Measurements from ENCODE around the gene METTL9.
"Not testable (repeated sequence)": the region's sequence is repeated elsewhere in the genome, so short reads cannot be mapped to it uniquely, and the experiment has no call there.

DNA sequence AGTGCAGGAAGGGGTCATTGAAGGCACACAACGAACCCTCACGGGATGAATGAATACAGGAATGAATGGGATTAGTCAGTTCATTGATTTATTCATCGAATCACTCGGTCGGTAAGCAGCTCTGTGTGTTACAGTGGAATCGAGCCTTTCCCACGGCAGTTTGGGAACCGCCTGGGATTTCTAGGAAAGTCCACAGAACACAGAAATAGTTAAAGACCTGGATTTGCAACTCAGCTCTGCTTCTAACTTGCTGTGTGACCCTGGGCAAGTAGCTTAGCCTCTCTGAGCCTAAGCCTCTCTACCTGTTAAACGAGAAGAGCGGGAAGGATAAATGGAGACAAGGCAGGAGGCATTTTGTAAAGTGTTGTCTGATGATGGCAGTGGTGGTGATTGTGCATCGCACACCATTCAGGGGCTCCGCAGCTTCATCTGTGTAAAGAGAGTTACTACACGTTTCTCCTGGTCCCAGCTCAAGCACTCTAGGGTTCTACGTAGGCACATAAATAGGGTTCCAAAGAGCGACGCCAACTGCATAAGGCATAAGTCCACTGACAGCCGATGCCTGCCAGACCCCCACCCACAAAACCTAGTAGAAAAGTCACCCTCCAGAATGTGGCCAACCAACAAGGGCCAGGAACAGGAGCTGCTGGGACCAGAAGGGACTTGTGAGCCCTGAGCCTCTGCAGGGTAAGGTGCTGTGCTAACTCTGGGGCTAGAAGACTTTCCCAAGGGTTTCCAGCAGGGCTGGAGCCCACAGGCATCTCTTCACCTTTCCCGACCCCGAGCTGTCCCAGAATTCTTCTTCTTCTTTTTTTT is 45.7 kb upstream of the METTL9 start:
- TF ChIP-seq, protein P1, sequence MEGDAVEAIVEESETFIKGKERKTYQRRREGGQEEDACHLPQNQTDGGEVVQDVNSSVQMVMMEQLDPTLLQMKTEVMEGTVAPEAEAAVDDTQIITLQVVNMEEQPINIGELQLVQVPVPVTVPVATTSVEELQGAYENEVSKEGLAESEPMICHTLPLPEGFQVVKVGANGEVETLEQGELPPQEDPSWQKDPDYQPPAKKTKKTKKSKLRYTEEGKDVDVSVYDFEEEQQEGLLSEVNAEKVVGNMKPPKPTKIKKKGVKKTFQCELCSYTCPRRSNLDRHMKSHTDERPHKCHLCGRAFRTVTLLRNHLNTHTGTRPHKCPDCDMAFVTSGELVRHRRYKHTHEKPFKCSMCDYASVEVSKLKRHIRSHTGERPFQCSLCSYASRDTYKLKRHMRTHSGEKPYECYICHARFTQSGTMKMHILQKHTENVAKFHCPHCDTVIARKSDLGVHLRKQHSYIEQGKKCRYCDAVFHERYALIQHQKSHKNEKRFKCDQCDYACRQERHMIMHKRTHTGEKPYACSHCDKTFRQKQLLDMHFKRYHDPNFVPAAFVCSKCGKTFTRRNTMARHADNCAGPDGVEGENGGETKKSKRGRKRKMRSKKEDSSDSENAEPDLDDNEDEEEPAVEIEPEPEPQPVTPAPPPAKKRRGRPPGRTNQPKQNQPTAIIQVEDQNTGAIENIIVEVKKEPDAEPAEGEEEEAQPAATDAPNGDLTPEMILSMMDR (conservative IDR thresholded peaks at IDR 0.05; ENCODE audit: low read length): not testable (repeated sequence)
- not testable (repeated sequence) for TF ChIP-seq EZH2phosphoT487 (IDR thresholded peaks at IDR 0.05; ENCODE audit: borderline replicate concordance, low read depth, low read length)
